Jurkat, Clone E6-1 (cell line): ENCODE results near the gene CORO2B.
"Not testable (repeated sequence)": the region's sequence is repeated elsewhere in the genome, so short reads cannot be mapped to it uniquely, and the experiment has no call there.

ENCODE experiments used
- DNase-seq: peaks from one replicate; pipeline ENCODE4 v3.0.0-alpha.2; 2011; ENCODE audit warnings: low read depth, low spot score
- H3K4me3 ChIP-seq: 2 replicates; pipeline ENCODE4 v1.5.1; 2011; ENCODE audit warnings: mild to moderate bottlenecking, low read length, control low read depth, moderate library complexity

CORO2B gene

GRCh38 chr15:68679961-68680371 lies 101.2 kb downstream of the CORO2B start:
- no peak overlapping the region for H3K4me3 ChIP-seq
- DNase-seq = no peak

DNA sequence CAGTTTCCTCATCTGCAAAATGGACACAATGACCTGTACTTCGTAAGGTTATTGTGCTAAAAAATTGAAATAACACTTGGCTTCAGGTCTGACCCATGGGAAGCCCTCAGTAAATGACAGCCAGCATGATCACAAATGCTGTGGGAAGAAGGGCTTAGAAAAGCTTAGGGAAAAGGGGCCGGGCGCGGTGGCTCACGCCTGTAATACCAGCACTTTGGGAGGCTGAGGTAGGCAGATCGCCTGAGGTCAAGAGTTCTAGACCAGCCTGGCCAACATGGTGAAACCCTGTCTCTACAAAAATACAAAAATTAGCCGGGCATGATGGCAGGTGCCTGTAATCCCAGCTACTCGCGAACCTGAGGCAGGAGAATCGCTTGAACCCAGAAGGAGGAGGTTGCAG lies 102.0 kb downstream of the CORO2B start:
- not testable (repeated sequence) for DNase-seq

GRCh38 chr15:68681836-68682235 lies 103.0 kb downstream of the CORO2B start:
- no peak for DNase-seq

More for the DNA sequence above, 102.0 kb downstream of the CORO2B start:
- H3K4me3 ChIP-seq = not testable (repeated sequence)

DNA sequence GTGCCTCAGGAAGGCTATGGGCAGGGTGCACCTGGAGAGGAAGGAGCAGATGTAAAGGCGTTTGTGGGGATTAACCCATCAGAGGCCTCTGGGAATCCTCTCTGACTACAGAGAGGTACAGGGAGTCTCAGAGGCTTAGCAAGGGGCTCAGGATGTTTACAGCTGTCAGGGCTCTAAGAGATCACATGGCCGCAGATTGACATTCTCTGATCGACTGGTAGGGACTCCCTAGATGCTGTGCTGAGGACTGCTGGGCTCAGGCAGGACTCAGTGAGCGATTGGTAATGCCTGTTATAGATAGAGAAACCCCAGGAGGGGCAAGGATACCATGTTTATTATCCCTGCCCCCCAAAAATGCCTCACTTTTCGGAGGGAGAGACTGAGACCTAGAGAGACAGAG lies 103.5 kb downstream of the CORO2B start:
- DNase-seq = peak; percentile 32

More at GRCh38 chr15:68681836-68682235, 103.0 kb downstream of the CORO2B start:
- H3K4me3 ChIP-seq = no peak overlapping the region

GRCh38 chr15:68683026-68683425 lies 104.2 kb downstream of the CORO2B start:
- no peak overlapping the region for H3K4me3 ChIP-seq
- DNase-seq = no peak

More for the DNA sequence above, 103.5 kb downstream of the CORO2B start:
- no peak overlapping the region for H3K4me3 ChIP-seq

DNA sequence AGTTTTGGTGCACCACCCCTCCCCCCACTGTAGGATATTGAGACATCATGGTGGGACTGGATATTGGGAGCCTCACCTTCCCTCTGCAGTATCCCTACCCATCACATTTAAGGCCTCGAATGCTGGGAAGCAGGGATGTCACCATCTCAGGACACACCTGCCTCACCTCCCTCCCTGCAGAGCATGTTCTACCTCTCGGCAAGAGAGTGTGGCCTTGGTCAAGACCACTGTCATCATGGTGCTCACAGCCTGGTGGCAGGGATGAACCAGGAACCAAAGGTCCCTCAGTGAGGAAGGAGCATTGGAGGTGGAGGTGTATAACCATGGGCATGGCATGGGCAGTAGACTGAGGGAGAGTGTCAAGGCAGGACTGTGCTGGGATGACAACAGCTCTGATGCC lies 104.8 kb downstream of the CORO2B start:
- H3K4me3 ChIP-seq = no peak overlapping the region
- no peak for DNase-seq

- H3K4me3 ChIP-seq = no peak overlapping the region
- DNase-seq = no peak
Observed at GRCh38 chr15:68684476-68684875, 105.7 kb downstream of the CORO2B start.

DNA sequence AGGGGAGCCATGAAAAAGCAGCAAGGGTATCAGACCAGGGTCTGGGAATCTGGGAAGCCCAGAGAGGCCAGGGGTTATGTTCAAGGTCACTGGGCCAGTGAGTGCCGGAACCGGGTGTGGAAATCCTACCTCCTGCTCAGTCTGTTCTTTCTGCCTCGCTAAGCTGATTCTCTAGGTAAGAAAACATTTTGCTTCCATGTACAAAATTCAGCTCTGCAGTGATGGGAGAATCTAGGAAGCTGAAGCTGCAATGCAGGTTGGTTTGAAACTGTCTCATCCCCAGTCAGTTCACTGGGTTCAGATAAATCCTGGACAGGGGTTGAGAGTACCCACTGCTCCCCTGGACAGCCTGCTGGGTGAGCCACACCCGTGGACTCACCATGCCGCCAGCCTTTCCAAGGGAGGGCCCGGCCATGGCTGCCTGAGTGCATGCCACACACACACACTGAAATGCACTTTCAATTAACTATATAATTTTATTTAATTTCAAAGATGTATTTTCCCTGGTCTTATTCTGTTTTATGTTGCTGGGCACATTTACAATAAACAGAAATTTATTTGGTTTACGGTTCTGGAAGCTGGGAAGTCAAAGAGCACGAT lies 108.4 kb downstream of the CORO2B start:
- no peak for DNase-seq
- no peak overlapping the region for H3K4me3 ChIP-seq

DNA sequence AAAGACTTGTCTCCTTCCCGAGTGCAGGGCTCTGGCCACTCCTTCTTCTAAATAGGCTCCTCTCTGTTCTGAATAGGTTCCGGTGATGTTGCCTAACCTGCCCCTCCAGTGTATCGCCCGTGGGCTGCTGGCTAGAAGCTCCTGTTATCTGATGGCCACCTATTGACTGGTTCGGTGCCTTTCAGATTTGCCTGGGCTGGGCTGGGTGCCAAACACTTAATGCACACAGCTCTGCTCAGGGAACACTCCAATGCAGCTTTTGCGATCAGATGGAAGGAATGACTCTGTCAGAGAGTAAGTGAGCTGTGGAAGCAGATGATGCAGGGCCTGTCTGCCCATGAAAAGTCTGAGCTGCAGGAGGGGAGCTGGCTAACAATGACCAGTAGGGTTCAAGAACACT lies 112.9 kb downstream of the CORO2B start:
- no peak for DNase-seq
- H3K4me3 ChIP-seq = no peak overlapping the region

DNA sequence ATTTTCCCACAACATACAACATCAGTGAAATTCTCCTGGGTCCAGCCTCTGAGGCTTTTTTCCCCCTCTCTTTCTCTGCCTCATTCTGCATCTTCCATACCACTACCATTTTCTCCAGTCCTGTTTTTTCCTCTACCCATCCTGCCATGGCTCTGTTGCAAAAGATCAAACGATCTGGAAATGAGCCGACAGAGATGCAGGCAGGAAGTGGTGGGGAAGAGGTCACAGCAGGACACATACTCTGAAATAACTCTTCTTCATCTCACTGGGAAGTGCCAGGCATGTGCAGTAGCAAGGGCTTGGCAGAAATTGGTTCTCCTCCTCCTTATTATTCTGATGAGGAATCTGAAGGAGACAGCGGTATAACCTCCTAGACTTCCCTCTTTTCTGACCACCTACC lies 114.3 kb downstream of the CORO2B start:
- DNase-seq = peak; percentile 62
- no peak overlapping the region for H3K4me3 ChIP-seq

- DNase-seq = no peak
Observed at GRCh38 chr15:68694111-68694510, 115.3 kb downstream of the CORO2B start.

GRCh38 chr15:68695061-68695595 lies 116.3 kb downstream of the CORO2B start:
- DNase-seq = no peak
- no peak overlapping the region for H3K4me3 ChIP-seq

More at GRCh38 chr15:68694111-68694510, 115.3 kb downstream of the CORO2B start:
- H3K4me3 ChIP-seq = no peak overlapping the region

GRCh38 chr15:68696414-68697363 lies 117.9 kb downstream of the CORO2B start:
- no peak overlapping the region for H3K4me3 ChIP-seq
- DNase-seq = no peak

DNA sequence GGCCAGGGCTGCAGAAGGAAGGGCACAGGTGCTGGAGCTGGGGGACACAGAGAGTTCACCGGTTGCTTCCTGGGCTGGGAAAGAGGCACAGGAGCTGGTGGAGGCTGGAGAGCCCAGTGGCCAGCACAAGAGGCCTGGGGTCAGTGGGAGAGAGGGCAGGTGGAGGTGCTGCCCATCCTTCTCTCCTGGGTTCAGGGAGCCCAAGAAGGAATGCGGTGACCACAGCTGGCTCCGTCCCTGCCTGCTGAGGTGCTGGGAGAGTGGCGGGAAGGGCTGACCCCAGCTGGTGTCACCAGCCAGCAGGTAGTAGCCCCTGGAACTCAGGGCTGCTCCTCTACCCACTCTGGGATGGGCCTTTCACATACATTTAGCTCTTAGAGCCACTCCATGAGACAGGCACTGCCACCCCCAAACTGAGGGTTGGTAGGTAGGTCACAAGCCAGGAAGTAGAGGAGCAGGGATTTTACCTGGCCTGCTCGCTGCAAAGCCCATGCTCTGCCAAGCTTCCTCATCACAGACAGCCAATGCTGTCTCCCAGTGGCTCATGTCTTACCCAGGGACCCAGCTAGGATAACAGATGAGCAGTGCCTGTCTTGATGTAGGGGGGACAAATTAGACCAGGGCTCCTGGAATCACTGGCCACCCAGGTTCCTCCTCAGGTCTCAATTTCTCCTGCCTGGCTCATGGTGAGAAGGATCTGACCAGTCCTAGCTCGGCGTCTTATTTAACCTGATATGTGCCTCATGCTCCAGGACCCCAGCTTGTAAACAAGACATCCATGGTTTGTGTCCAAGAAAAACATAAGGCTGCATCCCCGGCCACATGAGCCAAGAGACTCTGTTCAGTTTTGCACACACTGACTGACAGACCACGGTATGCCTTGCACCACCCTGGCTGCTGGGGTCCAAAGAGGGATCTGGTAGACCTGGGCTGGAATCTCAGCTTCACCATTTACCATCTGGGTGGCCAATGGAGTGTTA lies 119.2 kb downstream of the CORO2B start:
- H3K4me3 ChIP-seq = no peak overlapping the region
- no peak for DNase-seq

DNA sequence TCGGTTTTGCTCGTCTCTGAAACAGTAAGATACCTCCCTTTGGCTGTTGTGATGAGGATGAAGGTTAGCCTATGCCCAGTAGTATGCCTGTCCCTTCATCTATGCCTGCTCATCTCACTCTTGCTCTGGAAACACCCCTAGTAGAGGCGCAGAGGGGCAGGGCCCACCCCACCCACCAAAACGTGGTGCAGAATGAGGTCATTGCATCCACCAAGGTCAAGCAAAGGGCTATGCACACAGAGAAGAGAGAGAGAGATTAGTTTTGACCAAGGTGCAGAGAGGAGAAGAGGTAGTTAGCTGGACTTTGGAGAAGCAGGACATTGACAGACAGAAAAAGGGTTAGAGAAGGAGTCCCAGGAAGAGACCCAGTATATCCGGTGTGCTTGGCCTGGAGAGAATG lies 119.9 kb downstream of the CORO2B start:
- H3K4me3 ChIP-seq = no peak overlapping the region
- DNase-seq = no peak

- DNase-seq = no peak
- no peak overlapping the region for H3K4me3 ChIP-seq
Observed at GRCh38 chr15:68699124-68699880, 120.5 kb downstream of the CORO2B start.

GRCh38 chr15:68699881-68700454 lies 121.2 kb downstream of the CORO2B start:
- H3K4me3 ChIP-seq = no peak overlapping the region
- DNase-seq = no peak
